IMR-90 (cell line): Measurements from ENCODE around the gene SLC9A9. TPM values are rescaled to one million over a fixed set of nuclear protein-coding genes. Genes with fewer than 3 reads are reported as not detected.

ENCODE experiments used
- ATAC-seq: fragments of 200-7000 bp; cut with Tn5 transposase; 2 replicates; pipeline ENCODE4 v1.9.1; 2020; ENCODE audit warnings: low read depth, mild to moderate bottlenecking, moderate library complexity
- BruUV-seq: library from RNA; stranded (reverse); fragments of 400-500 nt; replicated peaks from 2 replicates; lab custom pipeline; 2021; lab: Mats Ljungman, UMichigan
- CTCF ChIA-PET: fragments of 300-600 bp; formaldehyde crosslinking; extraction: SDS; loops from one replicate; lab custom pipeline; 2021; ENCODE audit warnings: antibody characterized with exemption; lab: Yijun Ruan, JAX
- POLR2A ChIA-PET: fragments of 300-600 bp; sonication (Branson Sonifier 250); formaldehyde crosslinking; loops from one replicate; lab custom pipeline; 2022; ENCODE audit warnings: antibody characterized with exemption; ENCODE audit not compliant: unreplicated experiment; lab: Charles Lee
- DNase-seq: peaks from one replicate; pipeline ENCODE4 v3.0.0; 2013
- H2AFZ ChIP-seq: replicated peaks from 2 replicates; pipeline ENCODE3; 2013; ENCODE audit warnings: low read length, mild to moderate bottlenecking; ENCODE audit not compliant: poor library complexity
- H2AK5ac ChIP-seq: 2 replicates; pipeline ENCODE4 v1.6.1; 2013; ENCODE audit warnings: low read depth, low read length, inconsistent platforms
- H2AK9ac ChIP-seq: replicated peaks from 2 replicates; pipeline ENCODE3; 2013; ENCODE audit warnings: mild to moderate bottlenecking, low read depth, low read length, moderate library complexity; ENCODE audit not compliant: poor library complexity
- H2BK120ac ChIP-seq: 2 replicates; pipeline ENCODE4 v1.6.1; 2013; ENCODE audit warnings: low read depth, low read length, inconsistent platforms
- H2BK15ac ChIP-seq: 3 replicates; pipeline ENCODE4 v1.6.1; 2013; ENCODE audit warnings: low read depth, low read length, inconsistent platforms
- H2BK20ac ChIP-seq: 2 replicates; pipeline ENCODE4 v1.6.1; 2013; ENCODE audit warnings: low read depth, mild to moderate bottlenecking, inconsistent platforms, low read length, moderate library complexity
- H2BK5ac ChIP-seq: 2 replicates; pipeline ENCODE4 v1.6.1; 2013; ENCODE audit warnings: mild to moderate bottlenecking, low read depth, low read length, inconsistent platforms; ENCODE audit not compliant: poor library complexity, severe bottlenecking
- H3K14ac ChIP-seq: replicated peaks from 2 replicates; pipeline ENCODE4 v1.6.1; 2013; ENCODE audit warnings: low read depth, low read length, inconsistent platforms
- H3K18ac ChIP-seq: 2 replicates; pipeline ENCODE4 v1.6.1; 2013; ENCODE audit warnings: low read depth, low read length, control low read depth
- H3K23ac ChIP-seq: 2 replicates; pipeline ENCODE4 v1.6.1; 2013; ENCODE audit warnings: low read depth, low read length, inconsistent platforms
- H3K27ac ChIP-seq: 2 replicates; pipeline ENCODE4 v1.5.1; 2013; ENCODE audit warnings: mild to moderate bottlenecking, control low read depth, low read length; ENCODE audit not compliant: insufficient read depth
- H3K27me3 ChIP-seq: 2 replicates; pipeline ENCODE4 v1.6.1; 2013; ENCODE audit warnings: low read length; ENCODE audit not compliant: control insufficient read depth, insufficient read depth
- H3K36me3 ChIP-seq: 2 replicates; pipeline ENCODE4 v1.6.1; 2013; ENCODE audit warnings: low read length, mixed read lengths; ENCODE audit not compliant: control insufficient read depth, insufficient read depth
- H3K4ac ChIP-seq: 2 replicates; pipeline ENCODE4 v1.6.1; 2013; ENCODE audit warnings: low read depth, low read length, inconsistent platforms
- H3K4me1 ChIP-seq: 2 replicates; pipeline ENCODE4 v1.6.1; 2013; ENCODE audit warnings: low read length, mixed read lengths; ENCODE audit not compliant: control insufficient read depth, insufficient read depth
- H3K4me2 ChIP-seq: 2 replicates; pipeline ENCODE4 v1.6.1; 2013; ENCODE audit warnings: low read depth, mild to moderate bottlenecking, control low read depth, low read length, moderate library complexity
- H3K4me3 ChIP-seq: 2 replicates; pipeline ENCODE4 v1.5.1; 2013; ENCODE audit warnings: low read depth, mild to moderate bottlenecking, control low read depth, low read length, moderate library complexity; ENCODE audit not compliant: insufficient read depth
- H3K56ac ChIP-seq: 2 replicates; pipeline ENCODE4 v1.6.1; 2013; ENCODE audit warnings: low read length, inconsistent platforms; ENCODE audit not compliant: insufficient read depth; ENCODE audit errors: extremely low read depth
- H3K79me1 ChIP-seq, 2 experiments: 2 replicates each; pipeline ENCODE4 v1.6.1; 2013; ENCODE audit warnings: low read length in 2 of 2, inconsistent platforms in 1 of 2, low read depth in 1 of 2
- H3K9ac ChIP-seq: 2 replicates; pipeline ENCODE4 v1.6.1; 2013; ENCODE audit warnings: low read depth, low read length, control low read depth
- H3K9me1 ChIP-seq: 2 replicates; pipeline ENCODE4 v1.6.1; 2013; ENCODE audit warnings: low read length, inconsistent platforms; ENCODE audit not compliant: insufficient read depth
- H3K9me3 ChIP-seq: 2 replicates; pipeline ENCODE4 v1.6.1; 2013; ENCODE audit warnings: low read length; ENCODE audit not compliant: control insufficient read depth, insufficient read depth
- H4K20me1 ChIP-seq: 2 replicates; pipeline ENCODE4 v1.6.1; 2013; ENCODE audit warnings: low read length, inconsistent platforms; ENCODE audit not compliant: insufficient read depth
- H4K5ac ChIP-seq: 2 replicates; pipeline ENCODE4 v1.6.1; 2013; ENCODE audit warnings: mild to moderate bottlenecking, low read depth, low read length, control low read depth
- H4K8ac ChIP-seq, 2 experiments: 2 replicates each; pipeline ENCODE4 v1.6.1; 2013; ENCODE audit warnings: low read depth in 2 of 2, low read length in 2 of 2, control low read depth in 1 of 2, inconsistent platforms in 1 of 2
- H4K91ac ChIP-seq: 2 replicates; pipeline ENCODE4 v1.6.1; 2013; ENCODE audit warnings: low read depth, low read length, inconsistent platforms; ENCODE audit not compliant: insufficient read depth
- BHLHE40 ChIP-seq: fragments of 150-350 bp; IDR thresholded peaks from 2 replicates; pipeline ENCODE4 v1.6.1; 2016; ENCODE audit warnings: mild to moderate bottlenecking, low read depth, low read length
- CEBPB ChIP-seq: IDR thresholded peaks from 2 replicates; pipeline ENCODE4 v1.6.1; 2012; ENCODE audit warnings: low read depth, low read length, improper control_type of control experiment
- CHD1 ChIP-seq: IDR thresholded peaks from 2 replicates; pipeline ENCODE4 v1.6.1; 2012; ENCODE audit warnings: low read depth, low read length, improper control_type of control experiment
- CTCF ChIP-seq: conservative IDR thresholded peaks from 2 replicates; pipeline ENCODE4 v1.5.1; 2012; ENCODE audit warnings: mild to moderate bottlenecking, low read depth, low read length, improper control_type of control experiment
- ELK1 ChIP-seq: fragments of 150-350 bp; IDR thresholded peaks from 2 replicates; pipeline ENCODE4 v1.6.1; 2016; ENCODE audit warnings: low read depth, mild to moderate bottlenecking, low read length, moderate library complexity, borderline replicate concordance
- FOS ChIP-seq: fragments of 150-350 bp; IDR thresholded peaks from 2 replicates; pipeline ENCODE4 v1.6.1; 2016; ENCODE audit warnings: low read depth, low read length
- MAFK ChIP-seq: IDR thresholded peaks from 2 replicates; pipeline ENCODE4 v1.6.1; 2012; ENCODE audit warnings: low read depth, low read length, improper control_type of control experiment
- MAZ ChIP-seq: IDR thresholded peaks from 2 replicates; pipeline ENCODE4 v1.6.1; 2012; ENCODE audit warnings: low read depth, mild to moderate bottlenecking, low read length, improper control_type of control experiment, moderate library complexity, borderline replicate concordance
- MXI1 ChIP-seq: IDR thresholded peaks from 2 replicates; pipeline ENCODE4 v1.6.1; 2012; ENCODE audit warnings: low read depth, mild to moderate bottlenecking, low read length, moderate library complexity, borderline replicate concordance
- NFE2L2 ChIP-seq: fragments of 150-350 bp; IDR thresholded peaks from 2 replicates; pipeline ENCODE4 v1.6.1; 2016; ENCODE audit warnings: low read depth, mild to moderate bottlenecking, low read length
- POLR2A ChIP-seq: IDR thresholded peaks from 2 replicates; pipeline ENCODE4 v1.6.1; 2012; ENCODE audit warnings: mild to moderate bottlenecking, low read depth, low read length
- RAD21 ChIP-seq: IDR thresholded peaks from 2 replicates; pipeline ENCODE4 v1.6.1; 2012; ENCODE audit warnings: low read length, improper control_type of control experiment
- RCOR1 ChIP-seq: IDR thresholded peaks from 2 replicates; pipeline ENCODE4 v1.6.1; 2012; ENCODE audit warnings: mild to moderate bottlenecking, low read length, improper control_type of control experiment; ENCODE audit not compliant: insufficient replicate concordance
- RFX5 ChIP-seq: IDR thresholded peaks from 2 replicates; pipeline ENCODE4 v1.8.0; 2012; ENCODE audit warnings: low read depth, mild to moderate bottlenecking, low read length, moderate library complexity
- SMC3 ChIP-seq: fragments of 150-350 bp; IDR thresholded peaks from 2 replicates; pipeline ENCODE4 v1.6.1; 2016; ENCODE audit warnings: low read depth, mild to moderate bottlenecking, antibody characterized with exemption, low read length, moderate library complexity
- USF2 ChIP-seq: fragments of 150-350 bp; IDR thresholded peaks from 2 replicates; pipeline ENCODE4 v1.6.1; 2017; ENCODE audit warnings: mild to moderate bottlenecking, antibody characterized with exemption, low read length, low read depth
- WGBS, 2 experiments: methylation state at CpG; one replicate each; pipeline versions ENCODE4 v1.1.5 to v1.1.7; 2013; ENCODE audit warnings: missing lambda C conversion rate in 2 of 2; ENCODE audit not compliant: insufficient read length in 1 of 2; ENCODE audit errors: extremely low coverage in 2 of 2; 5-methylcytosine and 5-hydroxymethylcytosine counted together
- dilution Hi-C: fragments of 300-500 bp; cut with HindIII; formaldehyde crosslinking; loops from one replicate; pipeline ENCODE4 v1.14.3; 2018; ENCODE audit warnings: low sequenced_read_pairs; ENCODE audit not compliant: unreplicated experiment
- in situ Hi-C: fragments of 300-500 bp; cut with MboI; formaldehyde crosslinking; loops from 3 replicates; pipeline ENCODE4 v1.14.3; 2019; ENCODE audit warnings: low sequenced_read_pairs, inconsistent platforms, mixed read lengths
- intact Hi-C: fragments of 100-400 bp; cut with micrococcal nuclease; formaldehyde crosslinking; loops from 2 replicates; pipeline ENCODE4 v1.10.0; 2022
- polyA plus RNA-seq, 3 experiments: library from polyadenylated mRNA; depleted of rRNA; stranded (reverse); fragments of >200 nt; gene quantifications; 2 replicates each; pipeline ENCODE4 v1.2.3, GENCODE V29; 2012; ENCODE audit warnings: low replicate concordance in 1 of 3
- total RNA-seq: library from RNA; depleted of rRNA; stranded (reverse); fragments of >200 nt; gene quantifications from 2 replicates; pipeline ENCODE4 v1.2.3, GENCODE V29; 2012

The SLC9A9 gene
- total and polyA plus RNA-seq, 2 of the 4 experiments (the other 2 are of a cell fraction), result 1.4 to 2.3 TPM

GRCh38 chr3:143851331-143852017, 3.2 kb upstream of the SLC9A9 start:
- Histone ChIP-seq H2AK9ac (no peak overlapping the region), H3K56ac (no peak overlapping the region), H4K8ac (no peak overlapping the region), H3K9me3 (no peaks in the 10 kb centered on the region), H2BK5ac (no peak overlapping the region), H3K4ac (no peak overlapping the region), H3K4me3 (no peak overlapping the region), H3K27ac (no peak overlapping the region), H2AK5ac (no peak overlapping the region), H2AFZ (no peak overlapping the region), H3K18ac (no peak overlapping the region; the same call in 1 of the 2 replicates), H3K23ac (no peak overlapping the region), H3K4me1 (peaks cover 4% of the 10 kb centered on the region; the same call in 1 of the 2 replicates), H3K36me3 (no peaks in the 10 kb centered on the region), H3K79me1 (no peaks in the 10 kb centered on the region), H3K9me1 (no peaks in the 10 kb centered on the region), H4K20me1 (no peaks in the 10 kb centered on the region), H4K91ac (no peak overlapping the region), H3K14ac (no peak overlapping the region), H3K27me3 (no peaks in the 10 kb centered on the region), H2BK20ac (no peak overlapping the region), H2BK120ac (no peak overlapping the region), H3K4me2 (no peak overlapping the region), H3K9ac (no peak overlapping the region), H2BK15ac (no peak overlapping the region), H4K5ac (no peak overlapping the region)
- ChIA-PET POLR2A (no interaction called here), CTCF (no interaction called here)
- dilution Hi-C loops (no loop called here), intact Hi-C loops (no loop called here), in situ Hi-C loops (no loop called here)
- no peak for TF ChIP-seq SMC3
- TF ChIP-seq BHLHE40, result no peak
- TF ChIP-seq MXI1, result no peak
- TF ChIP-seq RFX5, result no peak
- no peak for TF ChIP-seq NFE2L2
- no peak for TF ChIP-seq CHD1
- TF ChIP-seq RAD21, result no peak
- no peak for TF ChIP-seq MAFK
- TF ChIP-seq MAZ, result no peak
- TF ChIP-seq USF2, result no peak
- TF ChIP-seq CTCF, result no peak
- no peak for TF ChIP-seq RCOR1
- TF ChIP-seq FOS, result no peak
- TF ChIP-seq CEBPB, result no peak
- no peak for TF ChIP-seq ELK1
- TF ChIP-seq POLR2A, result no peak
- BruUV-seq, result no TSS peak
- WGBS, 2 experiments, result 100% methylated on average over 2 of the region's 5 CpGs; no CpG with 5 or more reads in 1 of the 2 experiments
- no peak for ATAC-seq
- DNase-seq, result no peak
